Gastroesophageal sphincter (tissue), 4 donors: ENCODE data around the gene SCIN. TPM values are rescaled to one million over a fixed set of nuclear protein-coding genes. Genes with fewer than 3 reads are reported as not detected.

ENCODE experiments used
- ATAC-seq: fragments of 150-250 bp; one replicate; pipeline ENCODE4 v1.9.1; 2016; ENCODE audit warnings: mild to moderate bottlenecking, moderate library complexity
- H3K27ac ChIP-seq, 4 donors: fragments of 200-600 bp; sonication (generic) in 3 of 4; 1 replicate in 3 of 4; 2 replicates in 1 of 4; pipeline ENCODE4 v1.5.1; 2016 to 2019
- H3K27me3 ChIP-seq: fragments of 200-600 bp; sonication (generic); one replicate; pipeline ENCODE4 v1.5.1; 2019
- H3K36me3 ChIP-seq, 2 donors: fragments of 200-600 bp; sonication (generic); one replicate each; pipeline ENCODE4 v1.5.1; 2019; ENCODE audit warnings: control low read depth in 1 of 2
- H3K4me1 ChIP-seq, 3 donors: fragments of 200-600 bp; sonication (generic); 1 replicate in 2 of 3; 2 replicates in 1 of 3; pipeline ENCODE4 v1.5.1; 2016 to 2019; ENCODE audit warnings: control low read depth in 2 of 3
- H3K4me3 ChIP-seq, 2 donors: fragments of 200-600 bp; sonication (generic); one replicate each; pipeline ENCODE4 v1.5.1; 2019; ENCODE audit warnings: mild to moderate bottlenecking in 1 of 2, moderate library complexity in 1 of 2
- H3K9me3 ChIP-seq, 3 donors: fragments of 200-600 bp; sonication (generic); one replicate each; pipeline ENCODE4 v1.5.1; 2017 to 2019; ENCODE audit warnings: control low read depth in 2 of 3
- CTCF ChIP-seq, 4 experiments: fragments of 200-600 bp in 2 of 4; fragments of 450-650 bp in 2 of 4; sonication (generic) in 1 of 4; IDR thresholded peaks; one replicate each; pipeline ENCODE4 v1.5.1; 2017 to 2019; ENCODE audit warnings: antibody characterized with exemption in 4 of 4, mild to moderate bottlenecking in 2 of 4, moderate library complexity in 2 of 4
- EP300 ChIP-seq: sonication (generic); formaldehyde crosslinking; IDR thresholded peaks from one replicate; pipeline ENCODE4 v1.6.1; 2017; ENCODE audit warnings: antibody characterized with exemption, mild to moderate bottlenecking
- POLR2A ChIP-seq, 2 donors: fragments of 450-650 bp; IDR thresholded peaks; one replicate each; pipeline ENCODE4 v1.6.1; 2017; ENCODE audit warnings: antibody characterized with exemption in 2 of 2, mild to moderate bottlenecking in 2 of 2, moderate library complexity in 1 of 2
- POLR2AphosphoS5 ChIP-seq: sonication (generic); formaldehyde crosslinking; IDR thresholded peaks from one replicate; pipeline ENCODE4 v1.6.1; 2017; ENCODE audit warnings: antibody characterized with exemption
- WGBS, 2 donors: methylation state at CpG; one replicate each; pipeline ENCODE4 v1.1.5; 2018; ENCODE audit warnings: low coverage in 1 of 2; 5-methylcytosine and 5-hydroxymethylcytosine counted together
- total RNA-seq, 4 donors: library from RNA; depleted of rRNA; stranded (reverse); fragments of >200 nt; gene quantifications; one replicate each; pipeline ENCODE4 v1.1.0, GENCODE V29; 2016

SCIN gene
- total RNA-seq, 4 donors from 2014 or later: 0.62 to 5.8 (median 2.3) TPM

GRCh38 chr7:12581897-12582296 lies 11.4 kb downstream of the SCIN start:
- H3K4me1 ChIP-seq: no peaks in the 10 kb centered on the region
- TF ChIP-seq POLR2A (IDR thresholded peaks at IDR 0.05) (no peak), POLR2AphosphoS5 (no peak), EP300 (no peak), CTCF (IDR thresholded peaks at IDR 0.05) (no peak)
- H3K27me3 ChIP-seq: no peaks in the 10 kb centered on the region
- no peaks in the 10 kb centered on the region for H3K9me3 ChIP-seq
- H3K4me3 ChIP-seq: no peak overlapping the region
- ATAC-seq: no peak
- H3K27ac ChIP-seq: no peak overlapping the region
- WGBS, 2 donors: 46 to 61% methylated on average over 2 to 3 of the region's 3 CpGs
- no peaks in the 10 kb centered on the region for H3K36me3 ChIP-seq

GRCh38 chr7:12582362-12582761 lies 11.8 kb downstream of the SCIN start:
- 78 to 90% methylated on average over 3 of the region's 3 CpGs for WGBS, 2 donors
- H3K27me3 ChIP-seq: no peaks in the 10 kb centered on the region
- no peaks in the 10 kb centered on the region for H3K9me3 ChIP-seq
- no peak for ATAC-seq
- H3K4me3 ChIP-seq: no peak overlapping the region
- H3K27ac ChIP-seq: no peak overlapping the region
- H3K36me3 ChIP-seq: no peaks in the 10 kb centered on the region
- TF ChIP-seq EP300 (no peak), POLR2A (IDR thresholded peaks at IDR 0.05) (no peak)
- H3K4me1 ChIP-seq: no peaks in the 10 kb centered on the region

- no peaks in the 10 kb centered on the region for H3K4me1 ChIP-seq
- no peak for TF ChIP-seq CTCF (IDR thresholded peaks at IDR 0.05)
- no peak for TF ChIP-seq POLR2AphosphoS5
- no peak for TF ChIP-seq EP300
- no peak for TF ChIP-seq POLR2A (IDR thresholded peaks at IDR 0.05)
- ATAC-seq: no peak
- no peak overlapping the region for H3K4me3 ChIP-seq
- WGBS, 2 donors: 93% methylated on average over 1 of the region's 1 CpG; no CpG with 5 or more reads in 1 of the 2 donors
- H3K27me3 ChIP-seq: no peaks in the 10 kb centered on the region
- no peak overlapping the region for H3K27ac ChIP-seq
- no peaks in the 10 kb centered on the region for H3K36me3 ChIP-seq
- H3K9me3 ChIP-seq: no peaks in the 10 kb centered on the region
Measured at GRCh38 chr7:12583176-12583575, 12.7 kb downstream of the SCIN start.

- TF ChIP-seq POLR2A (IDR thresholded peaks at IDR 0.05) (no peak), POLR2AphosphoS5 (no peak), EP300 (no peak), CTCF (IDR thresholded peaks at IDR 0.05) (no peak)
- WGBS, 2 donors: 75 to 76% methylated on average over 2 of the region's 2 CpGs
- Histone ChIP-seq H3K9me3 (no peaks in the 10 kb centered on the region), H3K4me1 (no peaks in the 10 kb centered on the region), H3K36me3 (no peaks in the 10 kb centered on the region), H3K27me3 (no peaks in the 10 kb centered on the region), H3K27ac (no peak overlapping the region), H3K4me3 (no peak overlapping the region)
- ATAC-seq: no peak
Measured at GRCh38 chr7:12583922-12584321, 13.4 kb downstream of the SCIN start.

- Histone ChIP-seq H3K27me3 (no peaks in the 10 kb centered on the region), H3K4me1 (no peaks in the 10 kb centered on the region), H3K9me3 (no peaks in the 10 kb centered on the region), H3K36me3 (no peaks in the 10 kb centered on the region), H3K4me3 (no peak overlapping the region), H3K27ac (no peak overlapping the region)
- peak; percentile 55 for ATAC-seq
- 64 to 69% methylated on average over 6 to 7 of the region's 7 CpGs for WGBS, 2 donors
- no peak for TF ChIP-seq POLR2A (IDR thresholded peaks at IDR 0.05)
- TF ChIP-seq POLR2AphosphoS5: no peak
- no peak for TF ChIP-seq EP300
- TF ChIP-seq CTCF (IDR thresholded peaks at IDR 0.05): no peak
Measured at GRCh38 chr7:12584930-12585329, 14.4 kb downstream of the SCIN start.
